Measurements from ENCODE around the gene IPO13. TPM values are rescaled to one million over a fixed set of nuclear protein-coding genes. Genes with fewer than 3 reads are reported as not detected.

The IPO13 gene
- polyA plus RNA-seq, 1 of the 3 experiments (the other 2 are of a cell fraction): 15.5 TPM

DNA sequence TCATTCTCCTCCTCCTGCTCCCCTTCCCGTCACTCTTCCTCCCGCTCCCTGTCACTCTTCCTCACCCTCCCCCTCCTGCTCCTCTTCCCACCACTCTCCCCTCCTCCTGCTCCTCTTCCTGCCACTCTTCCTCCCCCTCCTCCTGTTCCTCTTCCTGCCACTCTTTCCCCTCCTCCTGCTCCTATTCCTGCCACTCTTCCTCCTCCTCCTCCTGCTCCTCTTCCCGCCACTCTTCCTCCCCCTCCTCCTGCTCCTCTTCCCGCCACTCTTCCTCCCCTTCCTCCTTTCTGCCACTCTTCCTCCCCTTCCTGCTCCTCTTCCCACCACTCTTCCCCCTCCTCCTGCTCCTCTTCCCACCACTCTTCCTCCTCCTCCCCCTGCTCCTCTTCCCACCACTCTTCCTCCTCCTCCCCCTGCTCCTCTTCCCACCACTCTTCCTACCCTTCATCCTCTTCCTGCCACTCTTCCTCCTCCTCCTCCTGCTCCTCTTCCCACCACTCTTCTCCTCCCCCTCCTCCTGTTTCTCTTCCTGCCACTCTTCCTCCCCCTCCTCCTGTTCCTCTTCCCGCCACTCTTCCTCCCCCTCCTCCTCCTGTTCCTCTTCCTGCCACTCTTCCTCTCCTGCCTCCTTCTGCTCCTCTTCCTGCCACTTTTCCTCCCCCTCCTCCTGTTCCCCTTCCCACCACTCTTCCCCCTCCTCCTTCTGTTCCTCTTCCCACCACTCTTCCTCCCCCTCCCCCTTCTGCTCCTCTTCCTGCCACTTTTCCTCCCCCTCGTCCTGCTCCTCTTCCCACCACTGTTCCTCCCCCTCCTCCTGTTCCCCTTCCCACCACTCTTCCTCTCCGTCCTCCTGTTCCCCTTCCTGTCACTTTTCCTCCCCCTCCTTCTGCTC, 41.8 kb upstream of the IPO13 start:
- H3K4me1 ChIP-seq (ENCODE audit: control insufficient read depth in 1 of 2, insufficient read depth in 2 of 2, low read depth in 1 of 2, low read length in 1 of 2): peaks cover 0 to 7% of the 10 kb centered on the region in 2 experiments; a peak in 2 of 4 replicates
- CTCF ChIA-PET: interaction anchor here (0.8 kb wide), 1 partner anchor 132 kb away, joined by 3 read pairs; no protein-coding TSS in a partner anchor
- WGBS (ENCODE audit: low lambda C conversion rate): 83% methylated on average over 7 of the region's 7 CpGs

More for the DNA sequence above, 41.8 kb upstream of the IPO13 start:
- TF ChIP-seq GATA2 (CRISPR knock-in tag; IDR thresholded peaks at IDR 0.05) (no peak), MXI1 (IDR thresholded peaks at IDR 0.05; ENCODE audit: low read depth, low read length) (no peak), RXRA (IDR thresholded peaks at IDR 0.05; ENCODE audit: borderline replicate concordance, low read depth) (no peak), RCOR1 (IDR thresholded peaks at IDR 0.05; ENCODE audit: low read length) (no peak), FOXJ3 (CRISPR knock-in tag; IDR thresholded peaks at IDR 0.05) (no peak), NFIC (IDR thresholded peaks at IDR 0.05; ENCODE audit: borderline replicate concordance) (no peak), FOXM1 (IDR thresholded peaks at IDR 0.05; ENCODE audit: low read depth) (no peak), GABPA (IDR thresholded peaks at IDR 0.05; ENCODE audit: low read depth) (no peak), NRF1 (IDR thresholded peaks at IDR 0.05; ENCODE audit: low read depth, low read length) (no peak), JUND (IDR thresholded peaks at IDR 0.05) (no peak), YY1 (IDR thresholded peaks at IDR 0.05; ENCODE audit: low read depth) (no peak), MEF2A (IDR thresholded peaks at IDR 0.05; ENCODE audit: borderline replicate concordance, low read depth) (no peak), TAF1 (IDR thresholded peaks at IDR 0.05; ENCODE audit: borderline replicate concordance, low read depth, low read length) (no peak), RFX5 (IDR thresholded peaks at IDR 0.05; ENCODE audit: low read length) (no peak)
- TF ChIP-seq, protein P1, sequence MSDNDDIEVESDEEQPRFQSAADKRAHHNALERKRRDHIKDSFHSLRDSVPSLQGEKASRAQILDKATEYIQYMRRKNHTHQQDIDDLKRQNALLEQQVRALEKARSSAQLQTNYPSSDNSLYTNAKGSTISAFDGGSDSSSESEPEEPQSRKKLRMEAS (IDR thresholded peaks at IDR 0.05; ENCODE audit: low read depth): no peak
- TF ChIP-seq, protein P2, sequence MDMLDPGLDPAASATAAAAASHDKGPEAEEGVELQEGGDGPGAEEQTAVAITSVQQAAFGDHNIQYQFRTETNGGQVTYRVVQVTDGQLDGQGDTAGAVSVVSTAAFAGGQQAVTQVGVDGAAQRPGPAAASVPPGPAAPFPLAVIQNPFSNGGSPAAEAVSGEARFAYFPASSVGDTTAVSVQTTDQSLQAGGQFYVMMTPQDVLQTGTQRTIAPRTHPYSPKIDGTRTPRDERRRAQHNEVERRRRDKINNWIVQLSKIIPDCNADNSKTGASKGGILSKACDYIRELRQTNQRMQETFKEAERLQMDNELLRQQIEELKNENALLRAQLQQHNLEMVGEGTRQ (IDR thresholded peaks at IDR 0.05; ENCODE audit: borderline replicate concordance, low read depth, low read length): no peak
- TF ChIP-seq, protein P3, sequence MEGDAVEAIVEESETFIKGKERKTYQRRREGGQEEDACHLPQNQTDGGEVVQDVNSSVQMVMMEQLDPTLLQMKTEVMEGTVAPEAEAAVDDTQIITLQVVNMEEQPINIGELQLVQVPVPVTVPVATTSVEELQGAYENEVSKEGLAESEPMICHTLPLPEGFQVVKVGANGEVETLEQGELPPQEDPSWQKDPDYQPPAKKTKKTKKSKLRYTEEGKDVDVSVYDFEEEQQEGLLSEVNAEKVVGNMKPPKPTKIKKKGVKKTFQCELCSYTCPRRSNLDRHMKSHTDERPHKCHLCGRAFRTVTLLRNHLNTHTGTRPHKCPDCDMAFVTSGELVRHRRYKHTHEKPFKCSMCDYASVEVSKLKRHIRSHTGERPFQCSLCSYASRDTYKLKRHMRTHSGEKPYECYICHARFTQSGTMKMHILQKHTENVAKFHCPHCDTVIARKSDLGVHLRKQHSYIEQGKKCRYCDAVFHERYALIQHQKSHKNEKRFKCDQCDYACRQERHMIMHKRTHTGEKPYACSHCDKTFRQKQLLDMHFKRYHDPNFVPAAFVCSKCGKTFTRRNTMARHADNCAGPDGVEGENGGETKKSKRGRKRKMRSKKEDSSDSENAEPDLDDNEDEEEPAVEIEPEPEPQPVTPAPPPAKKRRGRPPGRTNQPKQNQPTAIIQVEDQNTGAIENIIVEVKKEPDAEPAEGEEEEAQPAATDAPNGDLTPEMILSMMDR (IDR thresholded peaks at IDR 0.05): no peak
- TF ChIP-seq, protein P4, sequence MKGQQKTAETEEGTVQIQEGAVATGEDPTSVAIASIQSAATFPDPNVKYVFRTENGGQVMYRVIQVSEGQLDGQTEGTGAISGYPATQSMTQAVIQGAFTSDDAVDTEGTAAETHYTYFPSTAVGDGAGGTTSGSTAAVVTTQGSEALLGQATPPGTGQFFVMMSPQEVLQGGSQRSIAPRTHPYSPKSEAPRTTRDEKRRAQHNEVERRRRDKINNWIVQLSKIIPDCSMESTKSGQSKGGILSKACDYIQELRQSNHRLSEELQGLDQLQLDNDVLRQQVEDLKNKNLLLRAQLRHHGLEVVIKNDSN (IDR thresholded peaks at IDR 0.05; ENCODE audit: borderline replicate concordance, low read depth): no peak
- TF ChIP-seq, protein P5, sequence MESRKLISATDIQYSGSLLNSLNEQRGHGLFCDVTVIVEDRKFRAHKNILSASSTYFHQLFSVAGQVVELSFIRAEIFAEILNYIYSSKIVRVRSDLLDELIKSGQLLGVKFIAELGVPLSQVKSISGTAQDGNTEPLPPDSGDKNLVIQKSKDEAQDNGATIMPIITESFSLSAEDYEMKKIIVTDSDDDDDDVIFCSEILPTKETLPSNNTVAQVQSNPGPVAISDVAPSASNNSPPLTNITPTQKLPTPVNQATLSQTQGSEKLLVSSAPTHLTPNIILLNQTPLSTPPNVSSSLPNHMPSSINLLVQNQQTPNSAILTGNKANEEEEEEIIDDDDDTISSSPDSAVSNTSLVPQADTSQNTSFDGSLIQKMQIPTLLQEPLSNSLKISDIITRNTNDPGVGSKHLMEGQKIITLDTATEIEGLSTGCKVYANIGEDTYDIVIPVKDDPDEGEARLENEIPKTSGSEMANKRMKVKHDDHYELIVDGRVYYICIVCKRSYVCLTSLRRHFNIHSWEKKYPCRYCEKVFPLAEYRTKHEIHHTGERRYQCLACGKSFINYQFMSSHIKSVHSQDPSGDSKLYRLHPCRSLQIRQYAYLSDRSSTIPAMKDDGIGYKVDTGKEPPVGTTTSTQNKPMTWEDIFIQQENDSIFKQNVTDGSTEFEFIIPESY (IDR thresholded peaks at IDR 0.05; ENCODE audit: borderline replicate concordance, low read depth): no peak
- no peak for DNase-seq
- H3K36me3 ChIP-seq (replicated peaks in 1 of 2; ENCODE audit: control insufficient read depth in 1 of 2, insufficient read depth in 2 of 2, low read length in 1 of 2): peaks cover 1 to 4% of the 10 kb centered on the region in 2 experiments
- H4K20me1 ChIP-seq (ENCODE audit: insufficient read depth): no peaks in the 10 kb centered on the region
- no peaks in the 10 kb centered on the region for H3K79me2 ChIP-seq (ENCODE audit: insufficient read depth)
- no peaks in the 10 kb centered on the region for H3F3A ChIP-seq (replicated peaks; ENCODE audit: insufficient read depth)
- H3K27ac ChIP-seq (ENCODE audit: low read depth in 2 of 2, low read length in 1 of 2): no peak overlapping the region
- H3K9me2 ChIP-seq: no peaks in the 10 kb centered on the region
- no peaks in the 10 kb centered on the region for H3K27me3 ChIP-seq (ENCODE audit: insufficient read depth)
- POLR2A ChIA-PET: no interaction called here
- no peak overlapping the region for H3K4me2 ChIP-seq
- H3K4me3 ChIP-seq (ENCODE audit: low read depth in 2 of 2, low read length in 1 of 2): no peak overlapping the region
- no peaks in the 10 kb centered on the region for H3K9me3 ChIP-seq
- H3K9ac ChIP-seq: no peak overlapping the region
- no peak overlapping the region for H2AFZ ChIP-seq (ENCODE audit: low read depth)

Data from SK-N-SH (cell line).